IPS-18c (cell line): Measurements from ENCODE around the gene WNT3A.

Experiments
- H3K4me3 ChIP-seq: 2 replicates; pipeline ENCODE4 v1.7.0; 2013; ENCODE audit warnings: low read depth, mild to moderate bottlenecking, low read length, moderate library complexity; ENCODE audit not compliant: insufficient read depth
- H3K9me3 ChIP-seq: one replicate; pipeline ENCODE4 v1.6.1; 2013; ENCODE audit warnings: mild to moderate bottlenecking, low read length, moderate library complexity; ENCODE audit not compliant: control insufficient read depth, insufficient read depth

Gene WNT3A

GRCh38 chr1:227996187-227996950, 10.4 kb upstream of the WNT3A start:
- no peaks in the 10 kb centered on the region for H3K9me3 ChIP-seq
- no peak overlapping the region for H3K4me3 ChIP-seq

GRCh38 chr1:227998374-227999055, 8.3 kb upstream of the WNT3A start:
- no peaks in the 10 kb centered on the region for H3K9me3 ChIP-seq
- H3K4me3 ChIP-seq: no peak overlapping the region

- no peak overlapping the region for H3K4me3 ChIP-seq
- H3K9me3 ChIP-seq: no peaks in the 10 kb centered on the region
Measured at GRCh38 chr1:227999056-227999930, 7.5 kb upstream of the WNT3A start.

- Histone ChIP-seq H3K9me3 (no peaks in the 10 kb centered on the region), H3K4me3 (no peak overlapping the region)
Measured at GRCh38 chr1:228000416-228000815, 6.4 kb upstream of the WNT3A start.

DNA sequence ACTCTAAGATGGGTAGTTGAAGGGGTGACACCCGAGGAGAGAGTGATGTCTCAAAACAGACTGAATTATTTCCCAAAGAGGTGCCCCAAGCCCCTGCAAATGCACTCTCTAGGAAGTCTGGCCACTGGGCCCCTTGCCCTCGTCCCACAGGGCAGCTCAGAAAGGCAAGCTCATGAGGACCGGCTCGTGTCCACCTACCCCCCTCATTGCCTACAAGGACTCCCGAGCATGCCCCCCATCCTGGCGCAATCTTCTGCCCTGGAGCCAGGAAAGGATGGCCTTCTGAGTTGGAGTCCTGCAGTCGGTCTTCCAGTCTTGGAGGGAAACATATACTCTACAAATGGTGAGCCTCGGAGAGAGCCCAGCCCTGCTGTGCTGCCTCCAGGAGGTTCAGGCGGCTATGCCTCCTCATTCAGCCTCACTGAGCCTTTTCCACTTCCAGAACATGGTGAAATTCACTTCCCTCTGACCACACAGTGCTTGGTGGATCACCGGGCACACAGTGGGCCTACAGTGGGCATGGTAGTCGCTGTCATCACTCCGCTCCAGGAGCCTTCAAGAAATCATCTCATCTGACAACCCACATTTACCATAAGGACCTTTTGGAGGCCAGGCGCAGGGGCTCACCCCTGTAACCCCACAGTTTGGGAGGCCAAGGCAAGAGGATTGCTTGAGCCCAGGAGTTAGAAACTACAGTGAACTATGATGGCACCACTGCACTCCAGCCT, 5.8 kb upstream of the WNT3A start:
- no peak overlapping the region for H3K4me3 ChIP-seq
- no peaks in the 10 kb centered on the region for H3K9me3 ChIP-seq

DNA sequence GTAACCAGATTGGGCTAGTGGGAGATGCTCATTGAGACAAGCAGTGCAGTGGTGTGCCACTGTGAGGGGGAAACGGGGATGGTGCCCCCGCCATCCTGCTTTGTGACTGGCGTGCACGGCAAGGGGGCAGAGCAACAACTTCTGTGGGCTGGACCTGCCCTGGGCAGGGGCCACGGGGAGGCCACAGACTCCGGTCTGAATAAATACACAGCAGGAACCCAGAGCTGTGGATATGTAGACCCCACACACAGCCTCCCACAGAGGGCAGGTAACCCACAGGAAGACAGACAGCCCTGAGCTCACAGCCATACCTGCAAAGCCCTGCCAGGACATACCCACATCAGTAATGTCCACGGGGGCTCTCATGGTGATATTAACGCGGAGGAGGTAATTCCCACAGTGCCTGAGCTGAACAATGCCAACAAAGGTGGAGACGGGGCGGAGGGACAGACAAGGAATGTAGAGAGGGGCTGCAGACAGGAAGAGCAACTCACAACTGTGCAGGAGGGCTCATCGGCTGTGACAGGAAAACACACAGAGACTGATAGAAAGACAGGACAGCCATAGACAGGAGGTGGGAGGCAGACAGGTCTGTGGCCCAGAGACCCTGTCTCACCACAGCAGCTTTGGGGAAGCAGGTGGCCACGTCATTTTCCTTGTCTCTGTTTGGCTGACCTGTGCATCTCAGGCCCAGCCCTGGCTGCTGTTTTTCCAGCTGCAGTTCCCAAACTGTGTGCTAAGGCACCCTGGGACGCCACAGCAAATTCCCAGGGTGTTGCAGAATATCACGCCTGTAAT, 4.9 kb upstream of the WNT3A start:
- no peak overlapping the region for H3K4me3 ChIP-seq
- H3K9me3 ChIP-seq: no peaks in the 10 kb centered on the region

GRCh38 chr1:228002792-228003191, 4.0 kb upstream of the WNT3A start:
- Histone ChIP-seq H3K9me3 (no peaks in the 10 kb centered on the region), H3K4me3 (no peak overlapping the region)

GRCh38 chr1:228003461-228004330, 3.1 kb upstream of the WNT3A start:
- H3K9me3 ChIP-seq: no peaks in the 10 kb centered on the region
- H3K4me3 ChIP-seq: no peak overlapping the region

GRCh38 chr1:228004331-228004855, 2.4 kb upstream of the WNT3A start:
- Histone ChIP-seq H3K4me3 (no peak overlapping the region), H3K9me3 (no peaks in the 10 kb centered on the region)

DNA sequence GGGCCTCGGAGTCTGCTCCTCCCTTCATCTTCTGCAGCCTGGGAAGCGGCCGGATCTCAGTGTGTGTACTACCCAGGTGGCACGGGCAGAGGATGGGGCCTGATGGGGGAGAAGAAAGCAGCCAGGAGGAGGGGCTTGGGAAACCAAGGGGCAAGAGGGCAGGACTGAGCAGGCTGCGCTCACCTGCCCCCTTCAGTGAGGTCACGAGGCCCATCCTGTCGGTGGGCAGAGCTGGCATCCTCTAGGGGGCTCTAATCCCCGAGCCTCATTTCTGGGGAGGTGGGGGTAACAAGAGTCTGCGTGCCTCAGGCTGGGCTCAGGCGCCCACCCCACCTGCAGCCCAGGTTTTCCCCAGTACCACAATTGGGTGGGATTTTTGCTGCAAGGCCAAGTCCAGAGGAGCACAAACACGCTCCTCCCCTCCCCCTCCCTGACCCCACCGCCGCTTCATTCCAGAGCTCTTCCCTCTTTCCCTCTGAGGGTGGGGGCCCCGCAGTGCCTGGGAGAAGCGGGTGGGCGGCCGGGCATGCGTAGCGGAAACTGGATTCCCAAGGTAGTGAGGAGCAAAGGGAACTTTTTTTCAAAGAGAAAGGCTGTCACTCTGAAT, 1.8 kb upstream of the WNT3A start:
- Histone ChIP-seq H3K4me3 (peak overlapping the region; percentile 15; the same call in 1 of the 2 replicates), H3K9me3 (no peaks in the 10 kb centered on the region)

DNA sequence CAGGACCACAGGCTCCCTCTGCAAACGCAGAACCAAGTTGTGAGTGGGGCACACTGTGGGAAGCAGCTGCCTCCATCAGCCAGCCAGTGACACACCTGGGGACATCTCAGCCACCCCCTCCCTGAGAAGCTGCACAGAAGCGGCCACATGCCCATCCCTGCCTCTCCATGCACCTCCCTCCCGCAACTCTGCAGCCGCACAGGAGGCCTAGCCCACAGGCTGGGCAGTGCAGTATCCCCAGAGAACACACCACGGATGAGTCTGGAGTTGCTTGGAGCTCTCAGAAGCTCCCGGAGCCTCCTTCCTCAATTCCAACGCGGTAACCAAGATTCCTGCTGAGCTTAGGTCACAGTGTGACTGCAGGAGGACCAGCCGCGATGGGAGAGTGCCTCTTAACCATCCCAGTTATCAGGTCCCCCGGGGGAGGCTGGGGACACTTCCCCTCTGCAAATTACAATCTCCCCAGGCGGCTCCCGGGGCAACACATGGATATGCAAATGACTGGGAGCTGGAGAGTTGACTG, 1.2 kb upstream of the WNT3A start:
- H3K4me3 ChIP-seq: peak overlapping the region; percentile 15; the same call in 1 of the 2 replicates
- no peaks in the 10 kb centered on the region for H3K9me3 ChIP-seq

- Histone ChIP-seq H3K4me3 (peak overlapping the region; percentile 46), H3K9me3 (no peaks in the 10 kb centered on the region)
Measured at GRCh38 chr1:228006034-228006785, 588 bp upstream of the WNT3A start.

DNA sequence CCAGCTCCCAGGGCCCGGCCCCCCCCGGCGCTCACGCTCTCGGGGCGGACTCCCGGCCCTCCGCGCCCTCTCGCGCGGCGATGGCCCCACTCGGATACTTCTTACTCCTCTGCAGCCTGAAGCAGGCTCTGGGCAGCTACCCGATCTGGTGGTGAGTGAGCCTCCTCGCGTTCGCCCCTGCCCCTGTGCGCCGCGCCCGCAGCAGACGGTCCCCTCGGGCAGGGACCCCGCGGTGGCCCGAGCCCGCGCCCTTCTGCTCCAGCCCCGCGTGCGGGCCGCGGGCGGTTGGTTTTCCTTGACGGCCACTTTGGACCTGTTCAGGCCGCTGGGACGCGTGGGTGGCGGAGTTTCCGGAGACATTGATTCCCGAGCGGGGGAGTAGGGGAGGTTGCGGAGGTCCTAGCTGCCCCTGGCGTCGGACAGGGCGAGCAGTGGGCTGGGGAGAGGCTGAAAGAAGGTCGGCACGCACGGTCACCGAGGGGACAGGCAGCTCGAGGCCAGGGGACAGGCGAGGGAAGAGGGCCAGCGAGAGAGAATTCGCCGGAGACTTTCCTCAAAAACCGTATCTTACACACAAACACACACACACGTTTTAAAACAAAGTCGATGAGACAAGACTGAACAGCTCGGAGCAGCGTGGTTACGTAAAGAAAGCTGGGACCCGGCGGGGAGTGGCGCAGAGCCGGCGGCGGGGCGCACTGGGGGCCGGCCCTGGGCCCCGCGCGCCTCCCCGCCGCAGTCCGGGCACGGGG, 427 bp downstream of the WNT3A start:
- Histone ChIP-seq H3K4me3 (peak overlapping the region; percentile 52), H3K9me3 (no peaks in the 10 kb centered on the region)
